PFSK-1 (cell line): Measurements from ENCODE around the gene PTN.

Experiments
- FOXP2 ChIP-seq: optimal IDR thresholded peaks from 2 replicates; pipeline ENCODE3; 2011; ENCODE audit warnings: borderline replicate concordance, control low read depth, inconsistent platforms; ENCODE audit not compliant: insufficient read depth; ENCODE audit errors: extremely low read length, extremely low read depth
- POLR2AphosphoS5 ChIP-seq: IDR thresholded peaks from 2 replicates; pipeline ENCODE4 v1.6.1; 2012; ENCODE audit warnings: low read depth, mild to moderate bottlenecking, control low read depth, low read length, moderate library complexity
- SIN3A ChIP-seq: IDR thresholded peaks from 2 replicates; pipeline ENCODE4 v1.6.1; 2012; ENCODE audit warnings: mild to moderate bottlenecking, low read length, moderate library complexity, borderline replicate concordance; ENCODE audit not compliant: insufficient read depth
- TAF1 ChIP-seq: IDR thresholded peaks from 2 replicates; pipeline ENCODE4 v1.6.1; 2012; ENCODE audit warnings: low read length, control low read depth, borderline replicate concordance; ENCODE audit not compliant: insufficient read depth
- TF ChIP-seq, protein P1 (sequence below), 2 experiments: IDR thresholded peaks; 2 replicates each; pipeline versions ENCODE4 v1.6.1 to v1.8.0; 2011 to 2012; ENCODE audit warnings: low read depth in 2 of 2, low read length in 2 of 2, control low read depth in 1 of 2, inconsistent platforms in 1 of 2, mild to moderate bottlenecking in 1 of 2, moderate library complexity in 1 of 2; ENCODE audit not compliant: insufficient read depth in 1 of 2

PTN gene

DNA sequence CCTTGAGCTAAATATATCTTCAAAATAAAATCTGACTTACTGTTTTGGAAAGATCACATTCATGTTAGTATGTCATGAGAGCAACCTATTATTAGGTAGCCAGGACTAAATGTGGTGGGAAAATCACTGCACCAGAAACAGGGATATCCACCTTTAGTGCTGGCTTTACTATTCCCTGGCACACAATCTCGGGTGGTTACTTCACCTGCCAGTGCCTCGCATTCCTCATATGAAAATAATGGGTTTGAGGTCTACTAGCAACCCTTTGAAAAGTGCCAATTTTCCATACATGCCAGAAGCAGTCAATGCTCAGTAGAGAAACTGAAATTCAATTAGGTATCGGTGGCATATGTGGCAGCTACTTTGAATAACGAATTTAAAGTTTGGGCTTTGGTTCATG, 36.8 kb downstream of the PTN start:
- TF ChIP-seq, protein P1, sequence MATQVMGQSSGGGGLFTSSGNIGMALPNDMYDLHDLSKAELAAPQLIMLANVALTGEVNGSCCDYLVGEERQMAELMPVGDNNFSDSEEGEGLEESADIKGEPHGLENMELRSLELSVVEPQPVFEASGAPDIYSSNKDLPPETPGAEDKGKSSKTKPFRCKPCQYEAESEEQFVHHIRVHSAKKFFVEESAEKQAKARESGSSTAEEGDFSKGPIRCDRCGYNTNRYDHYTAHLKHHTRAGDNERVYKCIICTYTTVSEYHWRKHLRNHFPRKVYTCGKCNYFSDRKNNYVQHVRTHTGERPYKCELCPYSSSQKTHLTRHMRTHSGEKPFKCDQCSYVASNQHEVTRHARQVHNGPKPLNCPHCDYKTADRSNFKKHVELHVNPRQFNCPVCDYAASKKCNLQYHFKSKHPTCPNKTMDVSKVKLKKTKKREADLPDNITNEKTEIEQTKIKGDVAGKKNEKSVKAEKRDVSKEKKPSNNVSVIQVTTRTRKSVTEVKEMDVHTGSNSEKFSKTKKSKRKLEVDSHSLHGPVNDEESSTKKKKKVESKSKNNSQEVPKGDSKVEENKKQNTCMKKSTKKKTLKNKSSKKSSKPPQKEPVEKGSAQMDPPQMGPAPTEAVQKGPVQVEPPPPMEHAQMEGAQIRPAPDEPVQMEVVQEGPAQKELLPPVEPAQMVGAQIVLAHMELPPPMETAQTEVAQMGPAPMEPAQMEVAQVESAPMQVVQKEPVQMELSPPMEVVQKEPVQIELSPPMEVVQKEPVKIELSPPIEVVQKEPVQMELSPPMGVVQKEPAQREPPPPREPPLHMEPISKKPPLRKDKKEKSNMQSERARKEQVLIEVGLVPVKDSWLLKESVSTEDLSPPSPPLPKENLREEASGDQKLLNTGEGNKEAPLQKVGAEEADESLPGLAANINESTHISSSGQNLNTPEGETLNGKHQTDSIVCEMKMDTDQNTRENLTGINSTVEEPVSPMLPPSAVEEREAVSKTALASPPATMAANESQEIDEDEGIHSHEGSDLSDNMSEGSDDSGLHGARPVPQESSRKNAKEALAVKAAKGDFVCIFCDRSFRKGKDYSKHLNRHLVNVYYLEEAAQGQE (IDR thresholded peaks at IDR 0.05; ENCODE audit: insufficient read depth in 1 of 2, low read depth in 2 of 2, low read length in 2 of 2), result no peak
- no peak for TF ChIP-seq FOXP2

DNA sequence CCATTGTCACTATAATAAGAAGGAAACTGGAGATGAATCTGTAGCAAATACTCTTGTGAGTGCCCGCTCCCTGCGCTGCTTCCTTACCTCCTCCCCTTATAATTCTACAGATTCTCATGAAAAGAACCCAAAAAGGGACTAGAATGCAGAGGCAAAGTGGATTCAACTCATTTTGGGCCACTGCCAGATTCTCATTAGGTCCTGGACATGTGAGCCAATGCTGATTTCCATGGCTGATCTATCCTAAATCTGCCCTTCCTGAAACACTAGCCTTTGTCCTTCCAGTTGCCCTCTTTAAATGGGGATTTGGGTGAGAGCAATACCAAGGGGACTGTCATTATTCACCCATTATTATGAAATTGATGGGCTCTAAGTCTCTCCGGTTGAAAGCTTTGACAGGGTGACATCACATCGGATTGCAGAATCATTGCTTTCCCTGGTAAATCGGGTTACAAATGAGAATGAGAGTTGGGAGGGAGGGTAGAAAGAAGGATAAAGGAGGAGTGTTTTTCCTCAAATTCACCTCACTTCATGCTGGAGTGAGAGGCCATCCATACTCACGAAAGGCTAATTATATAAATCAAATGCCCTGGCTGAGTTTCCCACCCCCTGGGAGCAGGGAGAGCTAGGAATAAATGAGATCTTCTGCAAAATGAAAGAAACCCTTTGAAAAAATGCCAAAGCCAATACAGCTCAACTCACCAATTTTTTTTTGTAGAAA, 37.5 kb downstream of the PTN start:
- TF ChIP-seq, protein P1 (IDR thresholded peaks at IDR 0.05; ENCODE audit: insufficient read depth in 1 of 2, low read depth in 2 of 2, low read length in 2 of 2), result no peak
- TF ChIP-seq FOXP2 (no peak), TAF1 (no peak), SIN3A (no peak), POLR2AphosphoS5 (no peak)

DNA sequence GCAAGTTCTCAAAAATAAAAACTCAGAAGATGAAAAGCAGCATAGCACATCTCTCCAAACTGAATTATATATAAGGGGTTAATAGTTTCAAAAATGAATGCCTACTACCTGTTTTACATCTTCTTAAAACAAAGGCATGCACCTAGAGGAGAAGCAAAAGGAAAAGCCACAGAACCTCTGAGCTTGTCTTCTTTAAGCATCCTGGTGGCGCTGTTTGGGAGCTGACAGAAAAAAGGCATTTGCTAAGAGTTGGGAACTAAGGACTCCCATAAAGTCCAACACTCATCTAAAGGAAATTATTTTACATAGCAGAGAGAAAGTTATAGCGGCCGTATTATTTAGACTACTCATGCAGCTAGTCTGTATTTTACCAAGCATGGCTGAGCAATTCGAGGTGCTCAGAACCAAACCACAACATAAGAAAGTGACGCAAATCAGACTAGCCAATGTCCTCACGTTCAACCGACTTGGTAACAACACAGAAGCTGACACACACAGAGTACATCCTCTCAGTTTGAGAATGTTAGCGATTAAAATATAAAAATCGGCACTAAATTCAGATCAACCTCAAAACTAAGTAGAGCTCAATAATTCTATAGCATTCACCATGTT, 38.8 kb downstream of the PTN start:
- TF ChIP-seq SIN3A, result no peak

DNA sequence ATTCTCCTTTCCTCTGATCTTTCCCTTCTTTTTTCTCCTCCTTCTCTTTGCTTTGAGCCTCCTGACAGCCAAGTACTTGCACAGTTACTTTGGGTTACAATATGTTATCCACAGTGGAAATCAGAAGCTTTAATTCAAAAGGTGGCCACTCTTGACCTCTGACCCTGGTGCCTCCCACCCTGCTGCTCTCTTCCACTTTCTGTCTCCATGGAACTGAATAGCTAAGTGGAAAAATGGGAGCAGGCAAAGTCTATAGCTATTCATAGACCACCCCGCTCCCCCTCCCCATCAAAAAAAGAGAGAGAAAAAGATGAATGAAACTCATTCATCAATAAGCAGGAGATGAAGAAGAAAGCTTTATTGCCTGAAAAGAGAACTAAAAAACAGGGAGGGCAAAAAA, 39.4 kb downstream of the PTN start:
- TF ChIP-seq POLR2AphosphoS5 (no peak), FOXP2 (no peak)

DNA sequence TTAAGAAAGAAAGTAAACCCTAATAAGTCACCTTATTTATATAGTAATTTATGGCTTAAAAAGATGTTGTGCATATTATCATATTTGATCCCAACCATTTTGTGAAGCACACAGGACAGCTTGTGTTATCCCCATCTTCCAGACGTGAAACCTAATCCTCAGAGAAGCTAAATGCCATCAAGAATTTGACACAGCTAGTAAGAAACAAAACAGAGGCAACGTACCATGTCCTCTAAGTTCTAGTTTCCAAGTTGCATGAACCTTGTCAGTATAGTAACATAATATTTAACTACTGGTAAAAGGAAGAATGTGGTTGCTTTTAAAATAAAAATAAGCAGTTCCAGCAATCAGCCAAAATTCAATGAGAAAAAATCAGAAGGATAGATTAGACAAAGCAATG, 41.5 kb downstream of the PTN start:
- TF ChIP-seq SIN3A, result no peak
- TF ChIP-seq, protein P1 (IDR thresholded peaks at IDR 0.05; ENCODE audit: insufficient read depth in 1 of 2, low read depth in 2 of 2, low read length in 2 of 2), result no peak
- TF ChIP-seq TAF1, result no peak
- no peak for TF ChIP-seq POLR2AphosphoS5
- TF ChIP-seq FOXP2, result no peak

DNA sequence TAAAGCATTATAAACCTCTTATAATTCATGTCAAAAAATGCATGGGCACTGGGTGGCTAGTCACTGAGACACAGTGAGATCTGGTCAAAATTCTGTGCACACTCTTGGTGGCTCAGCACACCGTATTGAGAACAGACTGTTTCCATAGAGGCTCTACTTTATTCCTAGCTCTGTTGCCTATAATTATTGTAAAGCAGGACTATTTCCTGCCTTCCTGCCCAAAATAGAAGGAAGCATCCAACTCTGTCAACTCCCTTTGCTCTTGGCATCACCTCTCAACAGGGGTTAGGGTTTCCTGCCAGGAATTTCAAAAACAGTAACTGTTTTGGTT, 45.1 kb downstream of the PTN start:
- no peak for TF ChIP-seq POLR2AphosphoS5
- no peak for TF ChIP-seq FOXP2
- TF ChIP-seq TAF1, result no peak
- no peak for TF ChIP-seq SIN3A
- TF ChIP-seq, protein P1 (IDR thresholded peaks at IDR 0.05; ENCODE audit: insufficient read depth in 1 of 2, low read depth in 2 of 2, low read length in 2 of 2), result no peak
